Thyroid gland (tissue), 4 donors: ENCODE results near the gene GSX1. TPM values are rescaled to one million over a fixed set of nuclear protein-coding genes. Genes with fewer than 3 reads are reported as not detected.

Experiments used
- DNase-seq, 2 donors: peaks; one replicate each; pipeline ENCODE4 v3.0.0-alpha.2; 2019
- H3K27ac ChIP-seq, 3 donors: fragments of 200-600 bp; sonication (generic); 1 replicate in 2 of 3; 2 replicates in 1 of 3; pipeline ENCODE4 v1.5.1; 2016 to 2019; ENCODE audit warnings: mild to moderate bottlenecking in 1 of 3, moderate library complexity in 1 of 3
- H3K27me3 ChIP-seq: fragments of 200-600 bp; sonication (generic); one replicate; pipeline ENCODE4 v1.5.1; 2019
- H3K36me3 ChIP-seq, 2 donors: fragments of 200-600 bp; sonication (generic); one replicate each; pipeline ENCODE4 v1.5.1; 2016 to 2019
- H3K4me1 ChIP-seq, 2 donors: fragments of 200-600 bp; sonication (generic); one replicate each; pipeline ENCODE4 v1.5.1; 2017 to 2019
- H3K4me3 ChIP-seq, 3 donors: fragments of 200-600 bp; sonication (generic); replicated peaks in 1 of 3; 1 replicate in 2 of 3; 2 replicates in 1 of 3; pipeline ENCODE4 v1.5.1; 2016; ENCODE audit warnings: mild to moderate bottlenecking in 1 of 3
- H3K9me3 ChIP-seq: fragments of 200-600 bp; sonication (generic); one replicate; pipeline ENCODE4 v1.5.1; 2017
- POLR2A ChIP-seq, 2 donors: fragments of 450-650 bp; IDR thresholded peaks; one replicate each; pipeline ENCODE4 v1.6.1; 2017; ENCODE audit warnings: antibody characterized with exemption in 2 of 2, mild to moderate bottlenecking in 2 of 2, moderate library complexity in 1 of 2
- WGBS, 2 donors: methylation state at CpG; one replicate each; pipeline ENCODE4 v1.1.5; 2017; 5-methylcytosine and 5-hydroxymethylcytosine counted together
- intact Hi-C: fragments of 100-400 bp; cut with DNase I; formaldehyde crosslinking; loops from one replicate; pipeline ENCODE4 v1.15.1; 2023
- total RNA-seq, 4 donors: library from RNA; depleted of rRNA; stranded (reverse); fragments of >200 nt; gene quantifications; one replicate each; pipeline ENCODE4 v1.2.3, GENCODE V29; 2016
- TF ChIP-seq, protein P1 (sequence below), 6 experiments: fragments of 200-600 bp in 3 of 6; fragments of 450-650 bp in 3 of 6; sonication (generic) in 3 of 6; IDR thresholded peaks; one replicate each; pipeline ENCODE4 v1.5.1; 2016 to 2019; ENCODE audit warnings: antibody characterized with exemption in 6 of 6, mild to moderate bottlenecking in 2 of 6, inconsistent platforms in 1 of 6, moderate library complexity in 1 of 6

GSX1 gene
- total RNA-seq, 4 donors from 2014 or later: not detected

DNA sequence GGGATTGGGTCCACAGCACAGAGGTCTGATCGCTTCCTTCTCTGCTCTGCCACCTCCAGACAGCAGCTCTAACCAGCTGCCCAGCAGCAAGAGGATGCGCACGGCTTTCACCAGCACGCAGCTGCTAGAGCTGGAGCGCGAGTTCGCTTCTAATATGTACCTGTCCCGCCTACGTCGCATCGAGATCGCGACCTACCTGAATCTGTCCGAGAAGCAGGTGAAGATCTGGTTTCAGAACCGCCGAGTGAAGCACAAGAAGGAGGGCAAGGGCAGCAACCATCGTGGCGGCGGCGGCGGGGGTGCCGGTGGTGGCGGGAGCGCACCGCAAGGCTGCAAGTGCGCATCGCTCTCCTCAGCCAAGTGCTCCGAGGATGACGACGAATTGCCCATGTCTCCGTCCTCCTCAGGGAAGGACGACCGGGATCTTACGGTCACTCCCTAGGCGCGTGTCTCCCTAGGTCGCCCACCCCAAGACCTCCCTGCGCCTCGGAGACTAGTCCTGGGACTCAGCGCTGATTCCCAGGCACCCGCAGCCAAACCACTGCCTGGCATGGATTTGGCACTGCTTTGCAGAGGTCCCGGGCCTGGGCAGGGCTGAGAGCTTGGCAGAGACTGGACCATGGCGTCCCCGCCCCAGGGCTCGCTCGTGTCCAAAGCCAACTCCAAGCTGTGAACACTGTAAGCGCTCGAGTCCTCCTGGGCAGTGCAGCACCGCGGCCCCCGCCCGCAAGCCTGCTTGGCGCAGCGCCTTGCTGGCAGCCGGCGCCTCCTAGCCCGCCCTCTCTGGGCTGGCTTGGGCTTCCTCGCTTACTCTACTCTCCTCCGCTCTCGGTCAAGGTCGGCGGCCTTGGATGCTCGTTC lies 1.5 kb downstream of the GSX1 start:
- no peak for DNase-seq
- intact Hi-C loops: no loop called here
- H3K4me3 ChIP-seq: no peak overlapping the region
- no peak overlapping the region for H3K27ac ChIP-seq
- H3K27me3 ChIP-seq: peaks cover 61% of the 10 kb centered on the region
- peaks cover 4 to 32% of the 10 kb centered on the region in 2 donors for H3K4me1 ChIP-seq
- 2 to 3% methylated on average over 24 to 30 of the region's 63 CpGs for WGBS, 2 donors
- TF ChIP-seq, protein P1, sequence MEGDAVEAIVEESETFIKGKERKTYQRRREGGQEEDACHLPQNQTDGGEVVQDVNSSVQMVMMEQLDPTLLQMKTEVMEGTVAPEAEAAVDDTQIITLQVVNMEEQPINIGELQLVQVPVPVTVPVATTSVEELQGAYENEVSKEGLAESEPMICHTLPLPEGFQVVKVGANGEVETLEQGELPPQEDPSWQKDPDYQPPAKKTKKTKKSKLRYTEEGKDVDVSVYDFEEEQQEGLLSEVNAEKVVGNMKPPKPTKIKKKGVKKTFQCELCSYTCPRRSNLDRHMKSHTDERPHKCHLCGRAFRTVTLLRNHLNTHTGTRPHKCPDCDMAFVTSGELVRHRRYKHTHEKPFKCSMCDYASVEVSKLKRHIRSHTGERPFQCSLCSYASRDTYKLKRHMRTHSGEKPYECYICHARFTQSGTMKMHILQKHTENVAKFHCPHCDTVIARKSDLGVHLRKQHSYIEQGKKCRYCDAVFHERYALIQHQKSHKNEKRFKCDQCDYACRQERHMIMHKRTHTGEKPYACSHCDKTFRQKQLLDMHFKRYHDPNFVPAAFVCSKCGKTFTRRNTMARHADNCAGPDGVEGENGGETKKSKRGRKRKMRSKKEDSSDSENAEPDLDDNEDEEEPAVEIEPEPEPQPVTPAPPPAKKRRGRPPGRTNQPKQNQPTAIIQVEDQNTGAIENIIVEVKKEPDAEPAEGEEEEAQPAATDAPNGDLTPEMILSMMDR (IDR thresholded peaks at IDR 0.05): no peak
- TF ChIP-seq POLR2A (IDR thresholded peaks at IDR 0.05): no peak
- no peaks in the 10 kb centered on the region for H3K36me3 ChIP-seq
- no peaks in the 10 kb centered on the region for H3K9me3 ChIP-seq

DNA sequence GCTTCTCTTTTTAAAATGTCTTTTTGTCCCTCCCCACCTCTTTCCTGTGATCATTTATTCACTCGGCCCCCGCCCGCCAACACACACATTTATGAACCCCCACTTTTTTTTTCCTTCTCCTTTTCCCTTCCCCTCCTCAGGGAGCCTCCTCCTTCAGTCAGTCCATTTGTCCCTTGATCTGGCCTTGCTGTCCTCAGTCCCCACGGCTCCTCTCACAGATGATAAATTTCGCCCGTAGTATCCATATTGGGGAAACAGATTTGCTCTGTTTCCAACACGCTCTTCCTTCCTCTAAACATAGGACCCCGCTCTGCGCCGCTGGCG lies 2.0 kb downstream of the GSX1 start:
- H3K27ac ChIP-seq: no peak overlapping the region
- H3K4me1 ChIP-seq: peaks cover 3 to 32% of the 10 kb centered on the region in 2 donors
- H3K27me3 ChIP-seq: peaks cover 60% of the 10 kb centered on the region

DNA sequence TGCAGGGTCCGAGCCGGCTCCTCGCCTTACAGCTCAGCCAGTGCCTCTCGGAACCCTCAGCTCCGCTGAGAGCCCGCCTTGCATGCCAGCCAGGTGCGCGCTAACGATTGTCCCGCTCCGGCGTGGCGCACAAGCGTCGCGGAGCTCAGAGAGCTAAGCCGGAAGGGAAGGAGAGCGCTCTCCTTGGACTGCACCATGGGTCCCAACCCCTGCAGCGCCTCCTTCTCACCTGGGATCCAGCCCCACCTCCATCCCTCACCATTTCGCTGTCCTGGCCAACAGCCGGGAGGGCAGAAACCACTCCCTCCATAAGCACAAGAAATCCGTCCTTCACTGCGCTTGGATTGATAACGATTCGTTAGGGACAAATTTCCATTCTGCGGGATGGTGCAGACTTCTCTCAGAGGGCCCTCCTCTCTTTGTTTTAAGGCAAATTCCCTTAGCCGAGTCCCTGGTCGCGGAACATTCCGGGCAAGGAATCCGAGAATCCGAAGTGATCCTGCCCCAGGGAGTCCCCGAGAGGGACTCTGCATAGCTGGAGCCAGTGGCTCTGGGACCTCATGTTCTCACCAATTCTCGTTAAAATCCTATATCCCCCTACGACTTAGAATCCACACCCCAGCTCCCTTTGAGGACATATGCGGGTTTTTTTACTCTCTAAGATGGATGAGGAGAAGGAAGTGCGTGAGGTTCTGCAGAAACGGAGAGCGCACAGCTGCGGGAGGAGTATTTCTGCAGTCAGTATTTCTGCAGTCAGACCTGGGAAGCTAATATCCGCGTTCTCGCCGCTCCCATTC lies 2.8 kb downstream of the GSX1 start:
- H3K27ac ChIP-seq: no peak overlapping the region
- no peaks in the 10 kb centered on the region for H3K9me3 ChIP-seq
- H3K4me3 ChIP-seq: no peak overlapping the region
- DNase-seq: no peak
- intact Hi-C loops: no loop called here
- H3K36me3 ChIP-seq: no peaks in the 10 kb centered on the region
- 4 to 6% methylated on average over 33 to 44 of the region's 44 CpGs for WGBS, 2 donors
- peaks cover 53% of the 10 kb centered on the region for H3K27me3 ChIP-seq
- H3K4me1 ChIP-seq: peaks cover 0 to 25% of the 10 kb centered on the region in 2 donors
- no peak for TF ChIP-seq POLR2A (IDR thresholded peaks at IDR 0.05)
- TF ChIP-seq, protein P1 (IDR thresholded peaks at IDR 0.05): no peak

More for the DNA sequence above, 2.0 kb downstream of the GSX1 start:
- 5 to 7% methylated on average over 11 of the region's 11 CpGs for WGBS, 2 donors
- TF ChIP-seq, protein P1 (IDR thresholded peaks at IDR 0.05): no peak
- no peak for TF ChIP-seq POLR2A (IDR thresholded peaks at IDR 0.05)
- intact Hi-C loops: no loop called here
- no peak overlapping the region for H3K4me3 ChIP-seq
- H3K36me3 ChIP-seq: no peaks in the 10 kb centered on the region
- no peaks in the 10 kb centered on the region for H3K9me3 ChIP-seq
- no peak for DNase-seq

DNA sequence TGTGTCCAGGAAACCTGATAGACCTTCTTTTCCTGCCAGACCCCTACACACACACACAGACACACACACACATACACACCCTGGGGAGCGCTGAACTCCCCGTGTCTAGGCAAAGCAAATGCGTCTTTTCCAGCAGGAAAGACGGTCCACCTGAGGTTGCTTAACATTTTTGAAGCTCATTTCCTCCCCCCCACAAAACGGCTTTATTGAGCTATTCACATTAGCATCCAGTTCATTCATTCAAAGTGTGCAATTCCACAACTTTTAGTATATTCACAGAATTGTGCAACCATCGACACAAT lies 3.4 kb downstream of the GSX1 start:
- no peaks in the 10 kb centered on the region for H3K36me3 ChIP-seq
- no peak for DNase-seq
- no peaks in the 10 kb centered on the region for H3K9me3 ChIP-seq
- TF ChIP-seq, protein P1 (IDR thresholded peaks at IDR 0.05): no peak
- TF ChIP-seq POLR2A (IDR thresholded peaks at IDR 0.05): no peak
- peaks cover 50% of the 10 kb centered on the region for H3K27me3 ChIP-seq
- intact Hi-C loops: no loop called here
- 2 to 5% methylated on average over 6 of the region's 6 CpGs for WGBS, 2 donors
- no peak overlapping the region for H3K4me3 ChIP-seq
- H3K27ac ChIP-seq: no peak overlapping the region
- peaks cover 0 to 20% of the 10 kb centered on the region in 2 donors for H3K4me1 ChIP-seq
